ENCODE data around the gene TAAR2.

DNA sequence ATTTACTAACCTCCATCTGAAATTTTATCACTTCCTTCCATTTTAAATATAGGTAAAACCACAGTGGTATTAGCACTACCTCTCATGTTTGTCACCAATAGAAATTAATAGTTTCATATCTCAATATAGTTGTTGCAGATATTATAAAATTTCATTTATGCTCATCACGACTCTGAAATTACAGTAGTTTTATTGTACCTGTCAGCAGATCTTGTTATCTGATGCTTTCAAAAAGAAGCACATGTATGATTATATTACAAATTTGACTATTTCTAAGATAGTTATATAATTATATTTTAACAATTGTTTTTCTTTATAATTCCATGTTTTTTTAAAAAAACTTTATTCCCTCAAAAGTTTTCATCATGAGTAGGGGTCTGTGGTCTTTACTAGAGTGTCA is 39.4 kb downstream of the TAAR2 start:
- no peak for TF ChIP-seq POLR2A (IDR thresholded peaks at IDR 0.05; ENCODE audit: extremely low read depth, insufficient read length)
- TF ChIP-seq, protein P1, sequence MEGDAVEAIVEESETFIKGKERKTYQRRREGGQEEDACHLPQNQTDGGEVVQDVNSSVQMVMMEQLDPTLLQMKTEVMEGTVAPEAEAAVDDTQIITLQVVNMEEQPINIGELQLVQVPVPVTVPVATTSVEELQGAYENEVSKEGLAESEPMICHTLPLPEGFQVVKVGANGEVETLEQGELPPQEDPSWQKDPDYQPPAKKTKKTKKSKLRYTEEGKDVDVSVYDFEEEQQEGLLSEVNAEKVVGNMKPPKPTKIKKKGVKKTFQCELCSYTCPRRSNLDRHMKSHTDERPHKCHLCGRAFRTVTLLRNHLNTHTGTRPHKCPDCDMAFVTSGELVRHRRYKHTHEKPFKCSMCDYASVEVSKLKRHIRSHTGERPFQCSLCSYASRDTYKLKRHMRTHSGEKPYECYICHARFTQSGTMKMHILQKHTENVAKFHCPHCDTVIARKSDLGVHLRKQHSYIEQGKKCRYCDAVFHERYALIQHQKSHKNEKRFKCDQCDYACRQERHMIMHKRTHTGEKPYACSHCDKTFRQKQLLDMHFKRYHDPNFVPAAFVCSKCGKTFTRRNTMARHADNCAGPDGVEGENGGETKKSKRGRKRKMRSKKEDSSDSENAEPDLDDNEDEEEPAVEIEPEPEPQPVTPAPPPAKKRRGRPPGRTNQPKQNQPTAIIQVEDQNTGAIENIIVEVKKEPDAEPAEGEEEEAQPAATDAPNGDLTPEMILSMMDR (IDR thresholded peaks at IDR 0.05; ENCODE audit: low read depth, low read length), result no peak
- TF ChIP-seq, protein P2, sequence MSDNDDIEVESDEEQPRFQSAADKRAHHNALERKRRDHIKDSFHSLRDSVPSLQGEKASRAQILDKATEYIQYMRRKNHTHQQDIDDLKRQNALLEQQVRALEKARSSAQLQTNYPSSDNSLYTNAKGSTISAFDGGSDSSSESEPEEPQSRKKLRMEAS (IDR thresholded peaks at IDR 0.05; ENCODE audit: low read depth, low read length), result no peak
